Keratinocyte (primary cell): ENCODE results near the gene PLAC1. TPM values are rescaled to one million over a fixed set of nuclear protein-coding genes. Genes with fewer than 3 reads are reported as not detected.

Experiments
- DNase-seq: peaks from one replicate; pipeline ENCODE4 v3.0.0-alpha.2; 2011; ENCODE audit warnings: low read depth, missing footprints, low spot score
- FAIRE-seq: peaks from 2 replicates; lab custom pipeline; 2011; peaks lifted over from hg19 to GRCh38; lab: Jason Lieb, UNC
- H2AFZ ChIP-seq: 2 replicates; pipeline ENCODE4 v1.6.0; 2012; ENCODE audit warnings: low read length, control low read depth, inconsistent platforms; ENCODE audit not compliant: control insufficient read depth
- H3K27ac ChIP-seq: 2 replicates; pipeline ENCODE4 v1.5.1; 2011; ENCODE audit warnings: low read length; ENCODE audit not compliant: control insufficient read depth, insufficient read depth
- H3K27me3 ChIP-seq: 3 replicates; pipeline ENCODE4 v1.6.0; 2011; ENCODE audit warnings: low read length; ENCODE audit not compliant: control insufficient read depth, insufficient read depth; ENCODE audit errors: extremely low read depth
- H3K36me3 ChIP-seq, 2 experiments: 2 replicates in 1 of 2; 3 replicates in 1 of 2; pipeline ENCODE4 v1.5.1; 2011; ENCODE audit warnings: low read length in 2 of 2, mild to moderate bottlenecking in 1 of 2; ENCODE audit not compliant: control insufficient read depth in 2 of 2, insufficient read depth in 2 of 2; ENCODE audit errors: extremely low read depth in 1 of 2
- H3K4me1 ChIP-seq: 3 replicates; pipeline ENCODE4 v1.5.1; 2011; ENCODE audit warnings: low read length; ENCODE audit not compliant: control insufficient read depth, insufficient read depth; ENCODE audit errors: extremely low read depth
- H3K4me2 ChIP-seq: 3 replicates; pipeline ENCODE4 v1.6.0; 2011; ENCODE audit warnings: low read depth, low read length; ENCODE audit not compliant: control insufficient read depth, insufficient read depth; ENCODE audit errors: extremely low read depth
- H3K4me3 ChIP-seq, 3 experiments: fragments of 200-600 bp in 1 of 3; sonication (generic) in 1 of 3; 2 replicates in 2 of 3; 3 replicates in 1 of 3; pipeline ENCODE4 v1.5.1; 2011 to 2016; ENCODE audit warnings: low read length in 3 of 3, mild to moderate bottlenecking in 3 of 3, control low read depth in 2 of 3, inconsistent platforms in 1 of 3, low read depth in 1 of 3, mixed read lengths in 1 of 3, mixed run types in 1 of 3, moderate library complexity in 1 of 3; ENCODE audit not compliant: control insufficient read depth in 2 of 3, insufficient read depth in 2 of 3; ENCODE audit errors: extremely low read depth in 1 of 3
- H3K79me2 ChIP-seq: 2 replicates; pipeline ENCODE4 v1.6.0; 2012; ENCODE audit warnings: low read length; ENCODE audit not compliant: control insufficient read depth, insufficient read depth
- H3K9ac ChIP-seq: 3 replicates; pipeline ENCODE4 v1.6.0; 2011; ENCODE audit warnings: low read length; ENCODE audit not compliant: control insufficient read depth, insufficient read depth; ENCODE audit errors: extremely low read depth
- H3K9me1 ChIP-seq: 3 replicates; pipeline ENCODE4 v1.6.0; 2011; ENCODE audit warnings: low read length; ENCODE audit not compliant: control insufficient read depth, insufficient read depth; ENCODE audit errors: extremely low read depth
- H3K9me3 ChIP-seq: 2 replicates; pipeline ENCODE4 v1.5.1; 2012; ENCODE audit warnings: low read depth, low read length; ENCODE audit not compliant: control insufficient read depth
- H4K20me1 ChIP-seq: 3 replicates; pipeline ENCODE4 v1.6.0; 2011; ENCODE audit warnings: low read length; ENCODE audit not compliant: control insufficient read depth, insufficient read depth; ENCODE audit errors: extremely low read depth
- EZH2 ChIP-seq: IDR thresholded peaks from one replicate; pipeline ENCODE4 v1.6.1; 2012; ENCODE audit warnings: inconsistent platforms, mild to moderate bottlenecking, low read length, moderate library complexity
- dilution Hi-C: fragments of 300-500 bp; cut with MboI; formaldehyde crosslinking; loops from one replicate; pipeline ENCODE4 v1.7.0; 2020; ENCODE audit warnings: low sequenced_read_pairs; ENCODE audit not compliant: extremely low pct_ligation_motif_present
- polyA plus RNA-seq, 5 experiments: library from polyadenylated mRNA; depleted of rRNA in 3 of 5; stranded (reverse) in 3 of 5; stranded (forward) in 1 of 5; unstranded in 1 of 5; fragments of >200 nt; gene quantifications; 1 replicate in 1 of 5; 2 replicates in 3 of 5; 3 replicates in 1 of 5; pipeline versions ENCODE4 v1.2.1 to v1.2.3, GENCODE V29; 2011 to 2012; ENCODE audit warnings: missing spikeins in 2 of 5, low read depth in 1 of 5, low replicate concordance in 1 of 5
- TF ChIP-seq, protein P1 (sequence below), 3 experiments: IDR thresholded peaks in 1 of 3; conservative IDR thresholded peaks in 1 of 3; optimal IDR thresholded peaks in 1 of 3; 2 replicates in 2 of 3; 3 replicates in 1 of 3; pipeline versions ENCODE3 to v1.5.1; 2011; ENCODE audit warnings: low read length in 3 of 3, mild to moderate bottlenecking in 3 of 3, moderate library complexity in 2 of 3, control low read depth in 1 of 3, inconsistent platforms in 1 of 3; ENCODE audit not compliant: insufficient read depth in 2 of 3; ENCODE audit errors: extremely low read depth in 1 of 3

The PLAC1 gene
- polyA plus RNA-seq, 1 donor (not counting 4 experiments of a cell fraction or from before 2014, with no cell fraction given): 8.5 TPM

DNA sequence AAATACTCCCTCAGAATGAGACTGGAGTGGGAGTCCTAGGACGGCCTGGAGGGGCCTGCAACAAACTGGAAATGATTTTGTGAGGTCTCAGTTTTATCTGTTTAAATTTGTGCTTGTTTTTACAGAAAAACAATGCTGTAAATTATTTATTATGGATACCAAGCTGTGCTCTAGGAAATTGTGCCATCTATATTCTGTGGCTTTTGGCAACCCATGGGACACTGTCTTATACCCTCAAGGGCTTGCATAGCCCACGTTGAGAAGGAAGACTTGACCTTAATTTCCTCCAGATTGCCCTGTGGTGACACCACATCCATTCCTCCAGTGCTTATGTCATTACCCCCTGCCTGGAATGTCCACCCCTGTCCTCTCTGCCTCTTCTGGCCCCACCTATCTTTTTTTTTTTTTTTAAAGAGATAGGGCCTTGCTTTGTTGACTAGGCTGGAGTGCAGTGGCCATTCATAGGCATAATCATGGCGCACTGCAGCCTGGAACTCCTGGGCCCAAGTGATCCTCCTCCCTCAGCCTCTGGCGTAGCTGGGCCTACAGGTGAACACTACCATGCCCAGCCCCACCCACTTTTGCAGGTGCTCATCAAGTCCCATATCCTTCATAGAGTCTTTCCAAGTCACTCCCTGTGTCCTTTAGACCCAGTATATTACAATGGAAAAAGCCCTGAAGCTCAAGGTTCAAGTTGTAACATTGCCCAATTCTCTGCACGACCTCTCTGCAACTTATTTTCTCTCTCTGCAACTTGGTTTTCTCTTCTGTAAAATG lies 120.9 kb downstream of the PLAC1 start:
- Histone ChIP-seq H3K27me3 (no peaks in the 10 kb centered on the region), H3K9me1 (no peaks in the 10 kb centered on the region), H3K4me1 (peaks cover 3% of the 10 kb centered on the region), H4K20me1 (no peaks in the 10 kb centered on the region), H3K4me3 (no peak overlapping the region), H3K79me2 (no peaks in the 10 kb centered on the region), H3K4me2 (no peak overlapping the region), H3K36me3 (no peaks in the 10 kb centered on the region), H3K27ac (no peak overlapping the region), H3K9me3 (no peaks in the 10 kb centered on the region), H2AFZ (no peak overlapping the region), H3K9ac (no peak overlapping the region)
- dilution Hi-C loops: no loop called here
- FAIRE-seq (no peak), DNase-seq (no peak)
- TF ChIP-seq EZH2: no peak
- TF ChIP-seq, protein P1, sequence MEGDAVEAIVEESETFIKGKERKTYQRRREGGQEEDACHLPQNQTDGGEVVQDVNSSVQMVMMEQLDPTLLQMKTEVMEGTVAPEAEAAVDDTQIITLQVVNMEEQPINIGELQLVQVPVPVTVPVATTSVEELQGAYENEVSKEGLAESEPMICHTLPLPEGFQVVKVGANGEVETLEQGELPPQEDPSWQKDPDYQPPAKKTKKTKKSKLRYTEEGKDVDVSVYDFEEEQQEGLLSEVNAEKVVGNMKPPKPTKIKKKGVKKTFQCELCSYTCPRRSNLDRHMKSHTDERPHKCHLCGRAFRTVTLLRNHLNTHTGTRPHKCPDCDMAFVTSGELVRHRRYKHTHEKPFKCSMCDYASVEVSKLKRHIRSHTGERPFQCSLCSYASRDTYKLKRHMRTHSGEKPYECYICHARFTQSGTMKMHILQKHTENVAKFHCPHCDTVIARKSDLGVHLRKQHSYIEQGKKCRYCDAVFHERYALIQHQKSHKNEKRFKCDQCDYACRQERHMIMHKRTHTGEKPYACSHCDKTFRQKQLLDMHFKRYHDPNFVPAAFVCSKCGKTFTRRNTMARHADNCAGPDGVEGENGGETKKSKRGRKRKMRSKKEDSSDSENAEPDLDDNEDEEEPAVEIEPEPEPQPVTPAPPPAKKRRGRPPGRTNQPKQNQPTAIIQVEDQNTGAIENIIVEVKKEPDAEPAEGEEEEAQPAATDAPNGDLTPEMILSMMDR (optimal IDR thresholded peaks at IDR 0.05 in 1 of 3, IDR thresholded peaks at IDR 0.05 in 1 of 3, conservative IDR thresholded peaks at IDR 0.05 in 1 of 3; ENCODE audit: extremely low read depth in 1 of 3, insufficient read depth in 2 of 3, low read length in 3 of 3): no peak

DNA sequence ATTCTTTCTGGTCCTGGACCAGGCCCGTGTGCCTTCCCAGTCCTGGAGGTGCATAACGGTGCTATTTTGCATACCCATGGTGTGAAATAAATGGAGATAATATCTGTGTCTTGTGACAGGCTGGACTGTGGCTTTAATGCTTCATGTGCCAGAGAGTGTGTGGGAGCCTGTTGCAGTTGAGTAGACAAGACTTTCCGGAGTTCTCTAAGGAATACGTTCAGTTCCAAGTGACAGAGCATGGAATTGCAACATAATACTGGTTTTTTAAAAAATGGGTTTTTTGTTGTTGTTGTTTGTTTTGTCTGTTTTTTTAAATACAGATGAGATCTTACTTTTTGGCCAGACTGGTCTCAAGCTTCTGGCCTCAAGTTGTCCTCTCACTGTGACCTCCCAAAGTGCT lies 124.3 kb downstream of the PLAC1 start:
- DNase-seq (no peak), FAIRE-seq (no peak)
- H2AFZ ChIP-seq: no peak overlapping the region
- H3K9ac ChIP-seq: no peak overlapping the region
- H3K36me3 ChIP-seq: no peaks in the 10 kb centered on the region
- no peaks in the 10 kb centered on the region for H3K27me3 ChIP-seq
- H3K79me2 ChIP-seq: no peaks in the 10 kb centered on the region
- TF ChIP-seq EZH2: no peak
- TF ChIP-seq, protein P1 (optimal IDR thresholded peaks at IDR 0.05 in 1 of 3, IDR thresholded peaks at IDR 0.05 in 1 of 3, conservative IDR thresholded peaks at IDR 0.05 in 1 of 3; ENCODE audit: extremely low read depth in 1 of 3, insufficient read depth in 2 of 3, low read length in 3 of 3): no peak
- dilution Hi-C loops: no loop called here
- no peaks in the 10 kb centered on the region for H3K9me1 ChIP-seq
- H4K20me1 ChIP-seq: no peaks in the 10 kb centered on the region
- H3K4me2 ChIP-seq: no peak overlapping the region
- H3K4me1 ChIP-seq: no peaks in the 10 kb centered on the region
- no peak overlapping the region for H3K4me3 ChIP-seq
- no peak overlapping the region for H3K27ac ChIP-seq
- no peaks in the 10 kb centered on the region for H3K9me3 ChIP-seq
